Activated CD4-positive, alpha-beta T cell treated with anti-CD3 and anti-CD28 coated beads for 48 hours (primary cell): ENCODE measurements around the gene METTL21C.

Experiments used
- DNase-seq: peaks from one replicate; pipeline ENCODE4 v3.0.0-alpha.2; 2020

The METTL21C gene

GRCh38 chr13:102694937-102695336, at the start of gene METTL21C:
Gene METTL21C (minus strand): TSS chr13:102695044. CDS start chr13:102694498, 546 bp downstream.
- no peak for DNase-seq

- no peak for DNase-seq
These were observed 47.7 kb upstream of the METTL21C start for GRCh38 chr13:102742506-102742905.

DNA sequence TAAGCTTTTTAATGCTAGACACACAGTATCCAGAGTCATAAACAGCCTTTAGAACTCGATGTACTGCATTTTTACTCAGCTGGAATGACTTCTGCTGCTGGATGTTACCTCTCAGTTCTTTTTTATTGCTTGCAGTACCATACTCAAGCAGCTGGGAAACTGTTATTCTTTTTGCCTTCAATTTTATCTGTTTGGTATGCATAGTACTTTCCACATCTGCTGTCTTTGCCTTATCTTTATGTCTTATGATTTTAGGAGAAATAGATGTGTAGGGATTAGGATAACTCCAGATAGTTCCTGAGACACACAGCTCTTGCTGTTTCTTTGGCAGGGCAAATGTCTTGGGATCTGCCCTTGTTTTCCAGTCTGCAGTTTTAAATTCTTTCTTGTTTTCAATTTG, 47.3 kb upstream of the METTL21C start:
- no peak for DNase-seq

- no peak for DNase-seq
These were observed 34.9 kb upstream of the METTL21C start for GRCh38 chr13:102729560-102730270.

GRCh38 chr13:102726430-102726829, 31.6 kb upstream of the METTL21C start:
- no peak for DNase-seq

DNA sequence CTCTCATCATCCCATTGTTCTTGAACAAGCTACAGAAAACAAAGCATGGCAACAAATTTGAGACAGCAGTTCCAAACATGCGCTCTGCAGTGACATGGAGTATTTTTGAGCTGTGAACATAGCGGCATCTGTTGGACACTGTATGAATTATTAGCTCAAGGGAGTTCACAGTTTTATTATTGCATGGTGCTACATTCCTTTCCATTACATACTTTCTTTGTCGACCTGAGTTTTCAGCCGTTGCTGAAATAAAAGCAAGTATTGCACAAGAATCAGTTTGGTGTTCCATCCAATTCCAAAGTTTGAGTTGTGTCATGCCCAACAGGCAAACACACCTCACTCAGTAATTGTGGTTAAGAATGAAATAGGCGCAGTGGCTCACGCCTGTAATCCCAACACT, 30.1 kb upstream of the METTL21C start:
- DNase-seq: no peak

DNA sequence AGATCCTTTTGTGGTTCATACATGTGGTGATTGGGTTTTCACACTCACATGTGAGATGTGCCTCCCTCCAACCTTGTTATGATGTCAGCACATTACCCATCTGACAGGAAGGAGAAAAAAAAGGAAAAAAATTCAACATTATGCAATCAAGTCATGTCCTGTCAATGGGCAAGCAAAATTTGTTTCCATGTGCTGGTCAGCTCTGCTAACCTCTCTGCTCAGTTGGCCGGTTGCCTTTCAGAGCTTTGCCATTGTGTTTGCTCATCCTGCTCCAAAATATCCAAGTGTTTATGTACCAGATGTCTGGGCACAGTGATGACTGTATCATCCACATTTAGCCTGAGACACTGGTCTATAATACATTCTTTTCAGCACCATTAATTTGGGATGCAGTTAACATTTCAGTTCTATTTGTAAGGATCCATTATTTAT, 27.0 kb upstream of the METTL21C start:
- DNase-seq: no peak

DNA sequence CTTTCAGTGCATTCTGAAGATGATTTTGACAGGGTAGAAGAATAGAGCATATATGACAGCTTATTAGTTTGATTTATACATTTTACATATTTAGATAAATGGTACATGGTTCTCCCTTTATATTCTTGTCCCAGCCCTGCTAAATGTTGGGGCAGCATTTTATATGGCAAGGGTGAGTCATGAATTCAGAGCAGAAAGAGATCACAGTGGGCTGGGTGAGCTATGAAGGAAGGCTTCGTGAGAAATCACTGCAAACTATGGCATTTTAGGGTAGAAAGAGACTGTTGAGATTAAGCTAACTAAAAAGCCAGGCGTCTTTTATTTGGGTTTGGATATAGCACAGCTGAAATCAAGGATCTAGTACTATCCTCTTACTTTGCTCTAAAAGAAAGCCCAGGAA, 23.9 kb upstream of the METTL21C start:
- no peak for DNase-seq

- DNase-seq: no peak
These were observed 20.6 kb upstream of the METTL21C start for GRCh38 chr13:102715447-102715846.

GRCh38 chr13:102710261-102710679, 15.4 kb upstream of the METTL21C start:
- DNase-seq: no peak

DNA sequence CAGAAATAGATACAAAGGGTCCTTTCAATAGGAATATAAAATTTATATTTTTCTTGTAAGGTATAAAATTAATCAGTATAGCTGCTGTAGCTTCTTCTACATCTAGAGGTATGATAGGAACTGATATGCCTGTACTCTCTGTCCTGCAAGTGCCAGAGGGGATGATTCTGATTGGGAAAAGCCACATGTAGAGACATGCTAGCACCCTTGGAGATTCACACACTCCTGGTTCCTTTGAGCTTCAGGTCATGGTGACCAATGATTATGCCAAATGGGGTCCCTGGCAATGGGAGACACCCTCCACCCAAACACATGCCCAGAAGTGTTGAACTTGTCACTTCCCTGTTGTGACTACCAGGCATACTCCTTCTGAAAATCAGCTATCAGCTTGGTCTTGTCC, 14.7 kb upstream of the METTL21C start:
- no peak for DNase-seq

DNA sequence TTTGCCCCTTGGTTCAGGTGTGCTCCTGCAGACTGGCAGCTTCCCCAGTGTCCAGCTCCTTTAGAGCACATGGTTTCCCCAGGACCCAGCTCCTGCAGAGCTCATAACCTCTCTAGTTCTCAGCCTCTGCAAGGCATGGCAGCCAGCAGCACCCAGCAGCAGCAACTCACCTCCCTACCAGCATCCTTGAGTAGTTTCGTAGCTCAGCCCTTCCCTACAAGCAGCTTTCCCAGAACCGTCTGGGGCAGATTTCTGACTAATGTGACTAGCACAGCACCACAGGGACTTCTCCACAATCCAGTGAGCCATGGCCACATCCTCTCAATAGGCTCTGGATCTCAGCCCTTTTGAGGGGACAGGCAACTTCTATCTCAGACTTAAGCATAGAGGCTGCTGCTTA, 14.1 kb upstream of the METTL21C start:
- DNase-seq: no peak

- no peak for DNase-seq
These were observed 13.4 kb upstream of the METTL21C start for GRCh38 chr13:102708211-102708610.

DNA sequence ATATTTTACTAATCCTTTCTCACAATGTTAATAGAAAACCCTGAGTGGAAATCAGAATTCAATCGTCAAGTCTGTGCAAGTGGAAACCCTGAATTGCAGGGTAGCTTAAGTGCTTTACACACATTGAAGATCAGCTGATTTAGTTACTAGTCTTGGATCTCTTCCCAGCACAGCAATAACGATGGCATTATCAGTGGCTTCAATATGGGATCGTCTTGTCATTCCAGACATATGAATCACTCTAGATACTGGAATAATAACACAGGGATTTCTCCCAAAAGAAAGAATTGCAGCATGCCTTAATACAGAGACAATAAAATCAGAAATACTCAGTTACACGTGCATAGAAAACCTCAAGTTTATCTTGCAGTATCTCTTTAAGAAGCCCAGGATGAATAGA, 12.6 kb upstream of the METTL21C start:
- no peak for DNase-seq

DNA sequence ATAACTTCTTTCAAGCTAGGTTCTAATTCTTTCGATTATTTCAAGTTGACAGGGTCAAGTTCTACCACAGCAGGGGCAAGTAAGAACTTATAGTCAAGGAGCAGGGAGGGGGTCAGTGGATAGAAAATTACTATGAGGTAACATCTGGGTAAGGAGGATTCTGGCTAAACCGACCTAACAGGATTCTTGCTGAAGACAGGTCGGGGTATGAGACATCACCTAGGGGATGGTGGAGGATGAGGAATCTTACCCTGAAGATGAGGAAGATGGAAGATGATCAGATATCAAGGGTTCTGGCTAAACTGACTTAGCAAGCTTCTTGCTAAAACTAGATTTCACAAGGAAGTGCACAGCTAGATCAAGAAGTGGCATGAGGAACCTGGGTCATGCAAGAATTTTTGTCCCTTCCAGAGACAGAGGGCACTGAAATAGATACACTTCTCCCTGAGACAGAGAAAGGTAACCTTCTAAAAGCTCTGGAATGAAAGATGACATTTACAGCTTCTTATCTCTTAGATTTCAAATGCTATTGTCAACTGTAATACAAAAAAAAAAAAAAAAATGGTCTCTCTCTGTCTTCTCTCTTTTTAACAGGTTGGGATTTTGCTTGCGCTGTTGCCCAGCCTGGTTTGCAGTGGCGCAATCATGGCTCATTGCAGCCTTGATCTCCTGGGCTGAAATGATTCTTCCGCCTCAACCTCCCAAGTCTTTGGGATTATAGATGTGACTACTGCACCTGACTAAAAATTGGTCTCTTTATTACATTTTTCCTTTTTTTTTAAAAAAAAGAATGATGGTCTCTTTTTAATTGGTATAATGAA, 9.6 kb upstream of the METTL21C start:
- no peak for DNase-seq

GRCh38 chr13:102703726-102704035, 8.8 kb upstream of the METTL21C start:
- DNase-seq: no peak

GRCh38 chr13:102702965-102703725, 8.3 kb upstream of the METTL21C start:
- DNase-seq: no peak

- DNase-seq: no peak
These were observed 6.5 kb upstream of the METTL21C start for GRCh38 chr13:102701331-102701730.

GRCh38 chr13:102700088-102701031, 5.5 kb upstream of the METTL21C start:
- no peak for DNase-seq

DNA sequence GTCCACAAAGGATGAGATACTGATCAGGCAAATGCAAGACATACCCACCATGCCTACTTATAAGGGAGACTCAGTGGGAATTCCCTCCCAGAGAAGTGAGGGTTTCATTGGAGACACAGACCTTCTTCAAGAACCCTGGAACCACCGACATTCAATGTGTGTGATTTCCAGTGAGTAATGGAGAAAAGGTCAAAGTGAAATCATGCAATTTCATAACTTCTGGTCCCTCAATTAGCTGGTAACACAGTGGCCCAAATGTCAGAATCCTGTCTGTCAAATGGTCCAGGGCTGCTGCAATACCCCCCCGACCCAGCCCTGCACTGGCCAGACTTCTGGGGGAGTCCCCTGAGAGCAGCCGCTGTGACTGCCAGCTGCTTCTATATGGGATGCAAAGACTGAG, 4.7 kb upstream of the METTL21C start:
- no peak for DNase-seq

- DNase-seq: no peak
These were observed 3.8 kb upstream of the METTL21C start for GRCh38 chr13:102698649-102698980.

DNA sequence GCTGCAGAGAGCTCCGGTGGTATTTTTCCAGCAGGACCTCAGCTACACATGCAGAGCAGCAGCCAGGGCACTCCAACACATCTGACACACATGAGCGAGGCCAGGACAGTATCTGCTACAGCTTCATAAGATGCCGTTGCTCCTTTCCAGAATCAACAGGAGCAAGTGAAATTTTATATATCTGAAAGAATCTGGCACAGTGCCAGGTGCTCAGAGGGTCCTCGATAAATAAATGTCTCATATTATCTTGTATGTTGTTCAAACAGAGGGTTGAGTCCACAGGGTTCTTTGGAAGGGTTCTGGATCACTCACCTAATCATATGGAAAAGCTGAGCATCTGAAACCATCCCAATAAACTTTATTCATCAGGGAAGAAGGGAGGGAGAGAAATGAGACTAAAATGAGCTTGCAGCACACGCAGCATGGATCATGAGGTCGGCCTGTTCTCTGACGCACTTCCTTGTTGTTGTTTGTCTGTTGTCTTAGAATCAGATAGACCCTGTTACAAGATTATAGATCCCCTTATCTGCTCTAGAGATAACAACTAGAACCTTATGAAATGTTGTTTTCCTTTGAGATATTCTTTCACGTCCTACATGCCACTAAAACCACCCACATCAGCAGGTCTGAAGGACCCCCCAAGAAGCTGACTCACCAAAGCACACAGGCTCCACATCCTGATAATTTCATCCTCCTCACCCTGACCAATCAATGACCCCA, 3.2 kb upstream of the METTL21C start:
- no peak for DNase-seq
